C4-2B (cell line): ENCODE data around the gene PRSS22.

Experiments
- CTCF ChIP-seq: fragments of 450-650 bp; conservative IDR thresholded peaks from 2 replicates; pipeline ENCODE4 v1.5.1; 2017; ENCODE audit warnings: mild to moderate bottlenecking
- ZFX ChIP-seq: fragments of 450-650 bp; IDR thresholded peaks from 2 replicates; pipeline ENCODE4 v1.6.1; 2017

- TF ChIP-seq CTCF, result no peak
- no peak for TF ChIP-seq ZFX
Observed at GRCh38 chr16:2827831-2828520, 30.0 kb downstream of the PRSS22 start.
